HG03135 (cell line): ENCODE results near the gene PRTG.
"Not testable (repeated sequence)": the region's sequence is repeated elsewhere in the genome, so short reads cannot be mapped to it uniquely, and the experiment has no call there.

Source experiments
- ATAC-seq: cut with Tn5 transposase; IDR thresholded peaks from one replicate; pipeline ENCODE4 v1.9.1; 2021; ENCODE audit warnings: mild to moderate bottlenecking, moderate library complexity; ENCODE audit not compliant: unreplicated experiment

Gene PRTG, protein sequence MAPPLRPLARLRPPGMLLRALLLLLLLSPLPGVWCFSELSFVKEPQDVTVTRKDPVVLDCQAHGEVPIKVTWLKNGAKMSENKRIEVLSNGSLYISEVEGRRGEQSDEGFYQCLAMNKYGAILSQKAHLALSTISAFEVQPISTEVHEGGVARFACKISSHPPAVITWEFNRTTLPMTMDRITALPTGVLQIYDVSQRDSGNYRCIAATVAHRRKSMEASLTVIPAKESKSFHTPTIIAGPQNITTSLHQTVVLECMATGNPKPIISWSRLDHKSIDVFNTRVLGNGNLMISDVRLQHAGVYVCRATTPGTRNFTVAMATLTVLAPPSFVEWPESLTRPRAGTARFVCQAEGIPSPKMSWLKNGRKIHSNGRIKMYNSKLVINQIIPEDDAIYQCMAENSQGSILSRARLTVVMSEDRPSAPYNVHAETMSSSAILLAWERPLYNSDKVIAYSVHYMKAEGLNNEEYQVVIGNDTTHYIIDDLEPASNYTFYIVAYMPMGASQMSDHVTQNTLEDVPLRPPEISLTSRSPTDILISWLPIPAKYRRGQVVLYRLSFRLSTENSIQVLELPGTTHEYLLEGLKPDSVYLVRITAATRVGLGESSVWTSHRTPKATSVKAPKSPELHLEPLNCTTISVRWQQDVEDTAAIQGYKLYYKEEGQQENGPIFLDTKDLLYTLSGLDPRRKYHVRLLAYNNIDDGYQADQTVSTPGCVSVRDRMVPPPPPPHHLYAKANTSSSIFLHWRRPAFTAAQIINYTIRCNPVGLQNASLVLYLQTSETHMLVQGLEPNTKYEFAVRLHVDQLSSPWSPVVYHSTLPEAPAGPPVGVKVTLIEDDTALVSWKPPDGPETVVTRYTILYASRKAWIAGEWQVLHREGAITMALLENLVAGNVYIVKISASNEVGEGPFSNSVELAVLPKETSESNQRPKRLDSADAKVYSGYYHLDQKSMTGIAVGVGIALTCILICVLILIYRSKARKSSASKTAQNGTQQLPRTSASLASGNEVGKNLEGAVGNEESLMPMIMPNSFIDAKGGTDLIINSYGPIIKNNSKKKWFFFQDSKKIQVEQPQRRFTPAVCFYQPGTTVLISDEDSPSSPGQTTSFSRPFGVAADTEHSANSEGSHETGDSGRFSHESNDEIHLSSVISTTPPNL

DNA sequence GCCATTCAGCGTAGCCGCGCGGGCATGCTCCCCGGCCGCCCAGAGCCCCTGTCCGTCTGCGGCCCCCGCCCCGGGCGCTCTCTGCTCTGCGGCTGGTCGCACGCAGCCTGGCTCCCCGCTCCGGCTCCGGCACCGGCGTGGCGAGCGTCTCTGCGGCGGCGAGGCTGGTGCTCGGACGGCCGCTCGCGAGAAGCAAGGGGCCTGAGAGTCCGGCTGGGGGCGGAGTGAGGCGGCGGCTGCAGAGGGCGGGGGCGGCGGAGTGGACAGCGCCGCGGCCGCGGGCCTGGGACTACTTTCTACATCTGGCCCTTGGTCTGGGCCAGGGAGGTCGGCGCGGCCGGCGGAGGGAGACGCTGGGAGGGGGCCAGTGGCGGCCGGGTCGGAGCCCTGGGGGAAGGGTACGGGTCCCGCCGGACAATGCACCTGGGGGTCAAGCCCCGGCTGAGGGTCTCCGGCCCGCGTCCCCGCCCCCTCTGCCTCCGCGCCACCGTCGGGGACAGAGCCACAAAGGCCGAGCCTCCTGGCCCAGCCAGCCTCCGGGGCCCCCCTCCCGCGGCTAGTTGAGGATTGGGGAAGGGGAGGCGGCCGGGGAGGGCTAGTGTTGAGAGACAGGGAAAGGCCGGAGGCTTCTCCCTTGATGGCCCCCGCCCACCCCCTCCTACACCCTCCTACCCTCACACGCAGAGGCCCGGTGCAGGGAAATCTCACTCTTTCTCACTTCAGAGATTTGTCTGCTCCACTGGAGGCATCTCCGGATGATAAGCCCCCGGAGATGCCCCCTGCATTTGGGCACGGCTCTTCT lies at the start of gene PRTG:
PRTG (minus strand) TSS at position 226 of the 802 bp plus-strand sequence; CDS start at position 5, 221 bp downstream.
- ATAC-seq, result no peak

DNA sequence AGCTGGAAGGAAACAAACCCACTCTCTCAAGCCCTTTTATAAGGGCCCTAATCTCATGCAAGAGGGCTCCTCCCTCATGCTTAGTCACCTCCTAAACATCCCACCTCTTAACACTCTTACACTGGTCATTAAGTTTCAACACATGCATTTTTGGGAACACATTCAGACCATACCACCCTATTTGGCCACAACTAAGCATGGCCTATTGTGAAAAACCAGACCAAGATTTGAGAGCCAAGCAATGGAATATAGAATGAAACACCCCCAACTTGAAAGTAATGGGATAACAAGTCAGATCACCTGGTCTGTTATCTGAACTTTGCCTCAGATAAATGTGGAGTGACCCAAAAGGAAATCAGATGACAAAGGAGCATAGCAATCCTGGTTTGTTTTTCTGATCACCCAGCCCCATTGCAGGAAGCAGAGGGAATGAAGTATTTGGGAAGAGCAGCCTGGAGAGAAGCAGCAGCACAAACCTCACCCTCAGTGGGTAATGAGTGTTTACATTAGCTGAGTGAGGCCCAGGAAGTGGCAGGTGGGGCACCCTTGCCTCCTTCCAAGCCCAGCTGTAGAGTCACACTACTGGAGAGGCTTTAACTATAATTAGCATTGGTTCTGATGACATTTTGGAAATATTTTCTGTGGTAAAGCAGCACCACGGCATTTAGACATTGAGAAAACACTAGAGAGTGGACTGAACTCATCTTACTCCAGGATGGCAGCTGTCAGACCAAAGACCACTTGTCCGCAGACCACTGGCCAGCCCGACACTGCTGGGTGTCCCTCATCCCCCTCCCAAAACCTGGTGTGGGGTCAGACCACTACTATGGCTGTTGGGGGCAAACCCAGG lies 48.8 kb upstream of the PRTG start:
- no peak for ATAC-seq

DNA sequence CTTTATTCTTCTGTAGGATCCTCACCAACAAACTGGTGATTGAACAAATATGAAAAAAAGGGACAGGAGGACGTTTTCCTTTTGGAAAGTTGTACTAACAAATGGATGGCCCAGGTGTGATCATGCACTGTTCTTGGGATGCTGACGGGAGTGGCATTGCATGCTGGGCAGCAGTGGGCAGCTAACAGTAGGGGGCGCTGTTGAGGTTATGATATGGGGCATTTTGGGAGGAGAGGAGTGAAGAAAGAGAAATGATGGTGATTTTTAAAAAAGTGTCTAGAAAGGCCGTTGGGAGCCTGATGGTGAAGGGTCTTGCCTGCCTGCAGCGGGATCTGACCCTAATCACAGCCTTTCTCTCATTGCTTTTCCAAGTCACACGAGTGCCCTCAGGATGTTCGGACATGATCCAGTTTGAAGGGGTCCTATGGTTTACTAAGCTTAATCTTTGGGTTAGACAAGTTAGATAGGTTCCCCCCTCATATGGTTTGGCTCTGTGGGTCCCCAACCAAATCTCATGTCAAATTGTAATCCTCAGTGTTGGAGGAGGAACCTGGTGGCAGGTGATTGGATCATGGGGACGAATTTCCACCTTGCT lies 46.2 kb upstream of the PRTG start:
- no peak for ATAC-seq

DNA sequence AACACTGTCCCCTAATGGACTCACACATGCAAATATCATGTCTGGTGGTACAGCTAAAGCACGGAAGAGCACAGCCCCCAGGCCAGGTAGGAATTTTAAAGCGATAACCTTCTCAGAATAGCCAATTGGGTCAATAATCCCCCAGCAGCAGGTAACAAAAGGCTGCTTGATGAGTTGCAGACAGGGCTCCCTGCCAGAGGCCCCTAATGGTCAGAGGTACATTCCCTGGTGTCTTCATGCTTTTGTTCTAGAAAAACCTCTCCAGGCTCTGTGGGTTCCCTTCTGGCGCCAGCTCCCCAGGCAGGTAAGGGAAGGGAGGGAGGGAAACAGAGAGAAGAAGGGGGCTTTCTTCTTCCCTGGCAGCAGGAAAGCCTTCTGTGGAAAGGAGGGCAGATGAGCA lies 43.4 kb upstream of the PRTG start:
- ATAC-seq, result no peak

DNA sequence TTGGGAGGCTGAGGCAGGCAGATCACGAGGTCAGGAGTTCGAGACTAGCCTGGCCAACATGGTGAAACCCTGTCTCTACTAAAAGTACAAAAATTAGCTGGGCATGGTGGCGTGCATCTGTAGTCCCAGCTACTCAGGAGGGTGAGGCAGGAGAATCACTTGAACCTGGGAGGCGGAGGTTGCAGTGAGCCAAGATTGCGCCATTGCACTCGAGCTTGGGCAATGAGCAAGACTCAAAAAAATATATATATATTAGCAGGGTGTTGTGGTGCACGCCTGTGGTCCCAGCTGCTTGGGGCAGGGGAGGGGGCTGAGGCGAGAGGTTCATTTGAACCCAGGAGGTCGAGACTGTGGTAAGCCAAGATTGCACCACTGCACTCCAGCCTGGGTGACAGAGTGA lies 42.6 kb upstream of the PRTG start:
- not testable (repeated sequence) for ATAC-seq

DNA sequence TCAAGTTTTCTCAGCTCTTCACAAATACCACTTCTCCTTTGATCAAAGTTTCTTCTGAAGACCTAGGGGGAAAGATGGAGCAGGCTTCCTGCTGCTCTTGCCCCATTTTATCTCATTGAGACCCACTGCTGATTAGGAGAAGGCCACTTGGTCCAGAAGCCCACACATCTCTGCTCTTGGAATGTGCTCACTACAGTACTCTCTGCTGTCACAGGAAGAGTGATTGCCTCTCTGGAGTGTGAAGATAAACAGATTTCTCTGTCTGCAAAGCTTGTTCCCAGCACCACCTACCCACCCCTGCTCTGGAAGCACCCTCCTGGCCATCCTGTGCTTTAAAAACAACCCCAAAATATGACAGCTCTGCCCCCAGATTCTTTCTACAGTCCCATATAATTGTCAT lies 41.3 kb upstream of the PRTG start:
- ATAC-seq, result no peak

DNA sequence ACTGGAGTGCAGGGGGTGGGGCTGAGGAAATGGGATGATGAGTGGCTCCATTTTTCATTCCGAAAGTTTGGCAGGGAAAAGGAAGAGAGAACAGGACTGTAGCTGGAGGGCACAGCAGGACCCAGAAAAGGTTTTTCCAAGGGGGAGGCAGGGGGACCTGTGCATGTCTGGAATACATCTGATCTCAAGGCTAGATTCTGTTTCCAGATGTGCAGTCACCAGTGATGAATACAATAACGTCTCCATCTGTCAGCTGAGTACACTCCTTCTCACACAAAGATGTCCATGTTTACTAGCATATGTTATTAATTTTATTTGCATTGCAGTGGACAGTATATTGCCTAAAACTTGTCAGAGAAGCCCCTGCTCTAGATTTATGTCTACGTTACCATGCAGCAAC lies 39.9 kb upstream of the PRTG start:
- ATAC-seq, result no peak

DNA sequence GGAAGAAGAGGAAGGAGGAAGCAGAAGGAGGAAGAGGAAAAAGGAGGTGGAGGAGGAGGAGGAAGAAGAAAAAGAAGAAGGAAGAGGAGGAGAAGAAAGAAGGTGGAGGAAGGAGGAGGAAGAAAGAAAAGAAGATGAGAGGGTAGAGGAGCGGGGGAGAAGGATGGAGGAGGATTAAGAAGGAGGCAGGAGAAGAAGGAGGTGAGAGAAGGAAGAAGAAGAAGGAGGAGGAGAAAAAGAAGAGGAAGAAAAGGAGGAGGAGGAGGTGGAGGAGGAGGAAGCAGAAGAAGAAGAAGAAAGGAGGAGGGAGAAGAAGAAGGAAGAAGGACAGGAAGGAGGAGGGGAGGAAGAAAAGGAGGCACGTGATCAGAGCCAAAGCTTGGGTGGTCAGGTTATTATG lies 37.3 kb upstream of the PRTG start:
- no peak for ATAC-seq

DNA sequence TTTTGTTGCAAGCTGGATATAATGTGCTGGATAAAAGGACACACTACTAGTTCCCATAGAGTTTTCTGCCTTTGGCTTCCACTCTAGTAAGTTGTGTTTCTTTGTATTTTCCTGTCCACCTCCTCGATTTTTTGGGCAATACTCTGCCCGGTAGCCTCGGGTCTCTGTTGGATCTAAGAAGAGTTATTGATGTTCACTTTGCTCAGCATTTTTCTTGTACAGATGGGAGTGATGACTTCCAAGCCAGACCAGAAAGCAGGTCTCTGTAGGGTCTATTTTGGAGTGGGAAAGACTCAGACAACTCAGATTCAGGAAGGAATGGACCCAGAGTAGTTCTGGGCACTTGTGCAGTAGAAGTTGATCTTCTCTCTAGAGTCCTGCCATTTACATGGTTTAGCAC lies 36.0 kb upstream of the PRTG start:
- ATAC-seq, result no peak

DNA sequence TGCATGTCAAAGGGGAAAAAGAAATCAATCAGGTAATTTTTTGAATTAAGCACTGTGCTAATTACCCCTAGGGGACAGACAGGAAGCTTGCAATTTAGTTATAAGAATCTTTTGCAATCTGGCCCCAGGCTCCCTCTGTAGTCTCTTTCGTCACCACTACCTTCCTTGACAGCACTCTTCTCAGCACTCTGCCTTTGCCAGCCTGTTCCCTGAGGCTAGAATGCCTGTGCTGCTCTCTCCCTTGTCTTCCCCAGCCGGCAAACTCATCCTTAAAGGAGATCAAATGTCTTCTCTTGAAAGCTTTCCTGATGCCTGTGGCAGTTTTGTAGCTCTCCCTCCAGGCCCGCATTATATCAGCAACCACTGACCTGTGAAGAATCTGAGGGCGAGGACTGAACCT lies 32.4 kb upstream of the PRTG start:
- ATAC-seq, result no peak

DNA sequence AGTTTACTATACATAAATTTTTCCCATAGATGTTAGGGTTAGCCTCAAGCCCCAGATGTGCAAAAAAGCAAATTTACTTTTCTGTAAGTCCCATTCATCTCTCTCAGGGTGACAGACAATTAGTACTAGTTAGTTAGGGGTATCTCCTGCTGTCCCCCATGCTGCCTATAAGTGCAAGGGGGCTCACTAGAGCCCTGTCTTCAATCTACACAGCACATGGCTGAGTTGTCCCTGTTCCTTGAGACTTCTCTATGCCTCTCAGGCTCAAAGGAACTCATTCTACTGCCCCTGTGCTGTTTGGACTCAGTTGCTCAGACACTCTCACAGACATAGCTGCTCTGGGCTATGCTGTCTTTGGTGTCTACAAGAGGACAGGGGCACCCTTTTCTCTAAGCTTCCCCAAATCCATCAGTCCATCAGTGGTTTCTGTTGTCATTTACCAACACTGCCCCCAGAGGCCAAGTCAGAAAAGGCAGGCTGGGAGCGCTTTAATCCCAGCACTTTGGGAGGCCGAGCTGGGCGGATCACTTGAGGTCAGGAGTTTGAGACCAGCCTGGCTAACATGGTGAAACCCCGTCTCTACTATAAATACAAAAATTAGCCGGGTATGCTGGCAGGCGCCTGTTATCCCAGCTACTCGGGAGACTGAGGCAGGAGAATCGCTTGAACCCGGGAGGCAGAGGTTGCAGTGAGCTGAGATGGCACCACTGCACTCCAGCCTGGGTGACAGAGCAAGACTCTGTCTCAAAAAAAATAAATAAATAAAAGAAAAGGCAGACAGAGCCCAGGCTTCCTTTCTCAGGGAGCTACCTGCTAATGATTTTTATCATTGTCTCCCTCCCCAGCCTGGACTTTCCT lies 31.4 kb upstream of the PRTG start:
- peak; percentile 62 for ATAC-seq

DNA sequence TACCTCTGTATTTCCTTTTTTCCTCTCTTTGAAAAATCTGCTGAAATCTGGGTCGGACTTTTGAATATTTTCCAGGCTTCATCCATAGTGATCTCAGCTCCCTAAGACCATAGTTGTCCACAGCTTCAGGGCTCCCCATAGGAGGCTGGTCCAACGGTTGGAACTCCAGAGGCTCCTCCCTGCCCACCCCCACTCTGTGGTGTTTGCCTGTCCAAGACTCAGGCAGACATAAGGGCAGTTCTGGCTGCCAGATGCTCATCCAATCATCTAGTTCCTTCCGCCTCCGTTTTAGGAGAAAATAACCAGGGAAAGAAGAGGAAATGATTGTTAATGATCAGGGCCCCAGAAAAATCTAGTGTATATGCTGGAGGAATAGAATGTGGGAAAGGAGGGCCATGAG lies 27.9 kb upstream of the PRTG start:
- no peak for ATAC-seq

DNA sequence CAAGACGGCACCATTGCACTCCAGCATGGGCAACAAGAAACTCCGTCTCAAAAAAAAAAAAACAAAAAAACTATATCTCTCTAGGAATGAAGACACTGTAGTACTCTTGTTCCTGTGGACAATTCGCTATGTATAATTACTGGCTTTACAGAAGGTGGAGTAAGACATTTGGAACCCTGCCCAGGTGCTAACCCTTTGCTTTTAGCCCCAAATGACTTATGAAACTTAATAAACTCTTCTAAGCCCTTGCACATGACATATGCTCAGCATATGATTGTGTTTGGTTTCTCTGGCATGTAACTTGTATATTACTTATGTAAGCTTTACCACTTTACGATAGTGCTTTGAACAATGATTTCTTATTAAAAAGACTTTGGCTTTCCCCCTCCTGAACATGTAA lies 27.3 kb upstream of the PRTG start:
- ATAC-seq, result no peak

DNA sequence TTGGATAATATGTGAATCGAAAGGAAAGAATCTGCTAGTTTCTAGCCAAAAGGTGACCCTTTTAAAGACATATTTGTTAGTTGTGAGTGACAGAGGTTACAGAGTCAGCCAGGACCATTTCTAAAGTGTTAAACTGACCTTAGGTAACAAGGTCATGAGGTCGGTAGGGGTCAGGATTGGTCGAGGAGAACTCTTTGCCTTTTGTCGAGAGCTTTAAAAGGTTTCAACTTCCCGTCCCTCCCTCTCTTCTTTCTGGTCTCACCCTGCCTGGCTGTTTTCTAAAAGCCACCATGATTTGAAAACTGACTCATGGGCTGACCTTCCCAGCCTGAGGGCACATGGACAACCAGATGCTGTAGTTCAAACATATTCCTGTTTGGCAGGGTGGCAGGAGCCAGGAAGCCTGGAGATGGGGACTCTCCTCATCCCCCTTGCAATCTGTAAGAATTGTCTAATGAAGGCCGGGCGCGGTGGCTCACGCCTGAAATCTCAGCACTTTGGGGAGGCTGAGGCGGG lies 25.8 kb upstream of the PRTG start:
- no peak for ATAC-seq

DNA sequence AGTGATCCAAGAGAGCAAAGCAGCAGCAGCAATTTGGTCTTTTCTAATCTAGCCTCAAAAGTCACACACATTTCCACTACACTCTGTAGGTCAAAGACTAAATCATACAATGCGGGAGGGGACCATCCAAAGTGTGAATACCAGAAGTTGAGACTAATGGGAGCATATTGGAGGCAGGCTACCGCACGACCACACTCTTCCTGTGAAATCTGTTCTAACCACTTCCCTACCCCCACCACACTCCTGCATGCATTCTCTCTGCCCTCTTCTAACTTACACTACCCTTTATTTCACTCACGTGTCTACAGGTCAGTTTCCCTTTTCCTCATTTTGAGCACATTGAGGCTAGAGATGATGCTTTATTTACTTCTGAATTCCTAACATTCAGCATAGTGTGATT lies 23.7 kb upstream of the PRTG start:
- no peak for ATAC-seq

DNA sequence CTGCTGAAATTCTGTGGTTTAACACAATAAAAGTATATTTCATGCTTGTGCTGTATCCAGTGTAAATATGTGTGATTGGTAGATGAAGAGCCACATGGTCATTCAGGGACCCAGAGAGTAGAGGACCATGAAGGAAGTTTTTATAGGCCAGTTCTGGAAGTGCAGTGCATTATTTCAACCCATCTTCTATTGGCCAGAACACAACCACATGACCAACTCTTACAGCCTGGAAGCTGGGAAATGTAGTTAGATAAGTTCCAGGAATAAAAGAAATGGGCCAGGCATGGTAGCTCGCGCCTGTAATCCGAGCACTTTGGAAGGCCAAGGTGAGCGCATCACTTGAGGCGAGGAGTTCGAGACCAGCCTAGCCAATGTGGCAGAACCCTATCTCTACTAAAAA lies 21.4 kb upstream of the PRTG start:
- ATAC-seq, result no peak

DNA sequence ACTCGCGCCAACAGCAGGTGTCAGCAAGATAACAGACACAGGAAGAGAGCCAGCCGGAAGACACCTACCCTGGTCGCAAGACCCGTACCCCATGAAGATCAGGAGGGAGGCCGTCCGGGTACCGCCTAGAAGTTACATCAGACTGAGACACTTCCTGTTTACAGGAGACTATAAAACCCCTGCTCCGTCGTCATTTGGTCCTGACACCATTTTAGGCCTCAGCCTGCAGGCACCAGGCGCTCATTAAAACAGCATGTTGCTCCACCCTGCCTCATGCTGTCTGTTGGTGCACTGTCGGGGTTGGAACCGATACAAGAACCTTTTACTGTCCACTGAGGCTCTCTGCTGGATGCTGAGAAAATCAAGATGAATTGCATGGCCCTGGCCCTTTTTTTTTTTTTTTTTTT lies 15.6 kb upstream of the PRTG start:
- no peak for ATAC-seq

DNA sequence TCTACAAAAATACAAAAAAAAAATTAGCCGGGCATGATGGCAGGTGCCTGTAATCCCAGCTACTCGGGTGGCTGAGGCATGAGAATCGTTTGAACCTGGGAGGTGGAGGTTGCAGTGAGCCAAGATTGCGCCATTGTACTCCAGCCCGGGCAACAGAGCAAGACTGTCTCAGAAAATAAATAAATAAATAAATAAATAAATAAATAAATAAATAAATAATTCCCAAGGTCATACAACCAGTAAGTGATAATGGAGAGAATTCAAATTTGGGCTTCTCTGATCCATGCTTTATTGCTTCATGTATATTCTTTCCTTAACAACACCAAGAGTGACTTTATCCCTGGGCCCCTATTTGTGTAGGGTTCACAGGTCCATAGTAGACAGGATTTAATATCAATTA lies 10.5 kb upstream of the PRTG start:
- not testable (repeated sequence) for ATAC-seq
